ENCODE measurements around the gene NECAB2.

- TF ChIP-seq POLR2A (IDR thresholded peaks at IDR 0.05) = no peak
- no peak for TF ChIP-seq CTCF (IDR thresholded peaks at IDR 0.05 in 4 of 5, conservative IDR thresholded peaks at IDR 0.05 in 1 of 5)
Measured at GRCh38 chr16:83992624-83993023, 24.6 kb downstream of the NECAB2 start.
